Measurements from ENCODE around the gene TMEM255B. TPM values are rescaled to one million over a fixed set of nuclear protein-coding genes. Genes with fewer than 3 reads are reported as not detected.

TMEM255B gene
- total and polyA plus RNA-seq, 2 donors (not counting 3 experiments of a cell fraction or from before 2014, with no cell fraction given), result 105 to 121 TPM

- H3K36me3 ChIP-seq (ENCODE audit: control insufficient read depth in 2 of 2, extremely low read depth in 1 of 2, insufficient read depth in 2 of 2, low read length in 2 of 2), result no peaks in the 10 kb centered on the region
- H3K4me2 ChIP-seq (ENCODE audit: insufficient read depth, low read length), result no peak overlapping the region
- TF ChIP-seq JUN (IDR thresholded peaks at IDR 0.05; ENCODE audit: borderline replicate concordance, insufficient read depth, insufficient read length, low read depth), result no peak
- no peak for TF ChIP-seq MAX (IDR thresholded peaks at IDR 0.05; ENCODE audit: insufficient read depth, insufficient read length)
- no peak overlapping the region for H3K4me3 ChIP-seq (replicated peaks in 1 of 3; ENCODE audit: insufficient read depth in 1 of 3, low read depth in 1 of 3, low read length in 3 of 3)
- H3K27ac ChIP-seq (ENCODE audit: insufficient read depth, low read depth, low read length), result no peak overlapping the region
- no TSS peak for BruUV-seq (replicated peaks)
- no peaks in the 10 kb centered on the region for H3K9me1 ChIP-seq (replicated peaks; ENCODE audit: control insufficient read depth, extremely low read depth, insufficient read depth, low read length)
- H3K27me3 ChIP-seq (ENCODE audit: control insufficient read depth in 2 of 2, insufficient read depth in 2 of 2, low read length in 2 of 2), result no peaks in the 10 kb centered on the region
- no peaks in the 10 kb centered on the region for H3K9me3 ChIP-seq (replicated peaks; ENCODE audit: control insufficient read depth, insufficient read depth, low read length)
- no peak overlapping the region for H2AFZ ChIP-seq (ENCODE audit: low read depth, low read length)
- H3K4me1 ChIP-seq (ENCODE audit: control insufficient read depth, extremely low read depth, insufficient read depth, low read length), result no peaks in the 10 kb centered on the region
- FAIRE-seq (no peak), DNase-seq (ENCODE audit: low read depth, low spot score) (no peak)
- no peaks in the 10 kb centered on the region for H3K79me2 ChIP-seq (ENCODE audit: control insufficient read depth, insufficient read depth, low read length)
- ChIA-PET POLR2A (no interaction called here), CTCF (no interaction called here)
- no peaks in the 10 kb centered on the region for H4K20me1 ChIP-seq (replicated peaks; ENCODE audit: control insufficient read depth, extremely low read depth, insufficient read depth, low read length)
- H3K9ac ChIP-seq (replicated peaks; ENCODE audit: extremely low read depth, insufficient read depth, low read length), result no peak overlapping the region
- dilution Hi-C loops (cut with MboI; ENCODE audit: extremely low pct_ligation_motif_present, low sequenced_read_pairs), result no loop called here
- intact Hi-C loops (cut with micrococcal nuclease), result no loop called here
These were observed 14.6 kb upstream of the TMEM255B start for GRCh38 chr13:113744197-113745000.

- H3K9me3 ChIP-seq (replicated peaks; ENCODE audit: control insufficient read depth, insufficient read depth, low read length), result no peaks in the 10 kb centered on the region
- no peak overlapping the region for H3K27ac ChIP-seq (ENCODE audit: insufficient read depth, low read depth, low read length)
- H3K27me3 ChIP-seq (ENCODE audit: control insufficient read depth in 2 of 2, insufficient read depth in 2 of 2, low read length in 2 of 2), result no peaks in the 10 kb centered on the region
- no peaks in the 10 kb centered on the region for H3K9me1 ChIP-seq (replicated peaks; ENCODE audit: control insufficient read depth, extremely low read depth, insufficient read depth, low read length)
- intact Hi-C loops (cut with micrococcal nuclease), result no loop called here
- no peak overlapping the region for H2AFZ ChIP-seq (ENCODE audit: low read depth, low read length)
- no peak overlapping the region for H3K4me3 ChIP-seq (replicated peaks in 1 of 3; ENCODE audit: insufficient read depth in 1 of 3, low read depth in 1 of 3, low read length in 3 of 3)
- H3K79me2 ChIP-seq (ENCODE audit: control insufficient read depth, insufficient read depth, low read length), result no peaks in the 10 kb centered on the region
- no TSS peak for BruUV-seq (replicated peaks)
- ChIA-PET POLR2A (no interaction called here), CTCF (no interaction called here)
- no peak for DNase-seq (ENCODE audit: low read depth, low spot score)
- dilution Hi-C loops (cut with MboI; ENCODE audit: extremely low pct_ligation_motif_present, low sequenced_read_pairs), result no loop called here
- H3K4me1 ChIP-seq (ENCODE audit: control insufficient read depth, extremely low read depth, insufficient read depth, low read length), result no peaks in the 10 kb centered on the region
- FAIRE-seq, result no peak
- H4K20me1 ChIP-seq (replicated peaks; ENCODE audit: control insufficient read depth, extremely low read depth, insufficient read depth, low read length), result no peaks in the 10 kb centered on the region
- H3K9ac ChIP-seq (replicated peaks; ENCODE audit: extremely low read depth, insufficient read depth, low read length), result no peak overlapping the region
- TF ChIP-seq MAX (IDR thresholded peaks at IDR 0.05; ENCODE audit: insufficient read depth, insufficient read length), result no peak
- no peak for TF ChIP-seq FOS (IDR thresholded peaks at IDR 0.05; ENCODE audit: borderline replicate concordance, insufficient read depth, low read length)
- TF ChIP-seq JUN (IDR thresholded peaks at IDR 0.05; ENCODE audit: borderline replicate concordance, insufficient read depth, insufficient read length, low read depth), result no peak
- TF ChIP-seq MYC (IDR thresholded peaks at IDR 0.05; ENCODE audit: low read depth, low read length), result no peak
- TF ChIP-seq GATA2 (IDR thresholded peaks at IDR 0.05; ENCODE audit: insufficient read depth, insufficient read length, low read depth, low read length), result no peak
- no peak for TF ChIP-seq CTCF (IDR thresholded peaks at IDR 0.05; ENCODE audit: extremely low read depth in 1 of 2, insufficient read depth in 1 of 2, low read depth in 1 of 2, low read length in 2 of 2)
- no peak for TF ChIP-seq POLR2AphosphoS5 (IDR thresholded peaks at IDR 0.05; ENCODE audit: insufficient read depth, low read depth, low read length)
- TF ChIP-seq POLR2A (IDR thresholded peaks at IDR 0.05; ENCODE audit: low read depth, low read length), result no peak
- no peaks in the 10 kb centered on the region for H3K36me3 ChIP-seq (ENCODE audit: control insufficient read depth in 2 of 2, extremely low read depth in 1 of 2, insufficient read depth in 2 of 2, low read length in 2 of 2)
- H3K4me2 ChIP-seq (ENCODE audit: insufficient read depth, low read length), result no peak overlapping the region
These were observed 14.0 kb upstream of the TMEM255B start for GRCh38 chr13:113745059-113745458.
